AG04449 (cell line): Measurements from ENCODE around the gene MEGF11.

Experiments
- CTCF ChIA-PET: fragments of 350-600 bp; formaldehyde crosslinking; extraction: SDS; loops from one replicate; lab custom pipeline; 2021; ENCODE audit warnings: antibody characterized with exemption; lab: Yijun Ruan, JAX
- POLR2A ChIA-PET: fragments of 400-600, 350-600 bp; formaldehyde crosslinking; extraction: SDS; loops from one replicate; lab custom pipeline; 2020; ENCODE audit warnings: antibody characterized with exemption, inconsistent platforms; lab: Yijun Ruan, JAX
- DNase-seq: peaks from one replicate; pipeline ENCODE4 v3.0.0-alpha.2; 2010; ENCODE audit warnings: low read depth, low spot score
- H3K4me3 ChIP-seq: 2 replicates; pipeline ENCODE4 v1.5.1; 2011; ENCODE audit warnings: low read depth, mild to moderate bottlenecking, control low read depth, low read length
- TF ChIP-seq, protein P1 (sequence below): IDR thresholded peaks from one replicate; pipeline ENCODE4 v1.5.1; 2011; ENCODE audit warnings: mild to moderate bottlenecking, moderate library complexity, low read length, control low read depth, inconsistent platforms; ENCODE audit not compliant: insufficient read depth; ENCODE audit errors: missing control alignments

The MEGF11 gene

DNA sequence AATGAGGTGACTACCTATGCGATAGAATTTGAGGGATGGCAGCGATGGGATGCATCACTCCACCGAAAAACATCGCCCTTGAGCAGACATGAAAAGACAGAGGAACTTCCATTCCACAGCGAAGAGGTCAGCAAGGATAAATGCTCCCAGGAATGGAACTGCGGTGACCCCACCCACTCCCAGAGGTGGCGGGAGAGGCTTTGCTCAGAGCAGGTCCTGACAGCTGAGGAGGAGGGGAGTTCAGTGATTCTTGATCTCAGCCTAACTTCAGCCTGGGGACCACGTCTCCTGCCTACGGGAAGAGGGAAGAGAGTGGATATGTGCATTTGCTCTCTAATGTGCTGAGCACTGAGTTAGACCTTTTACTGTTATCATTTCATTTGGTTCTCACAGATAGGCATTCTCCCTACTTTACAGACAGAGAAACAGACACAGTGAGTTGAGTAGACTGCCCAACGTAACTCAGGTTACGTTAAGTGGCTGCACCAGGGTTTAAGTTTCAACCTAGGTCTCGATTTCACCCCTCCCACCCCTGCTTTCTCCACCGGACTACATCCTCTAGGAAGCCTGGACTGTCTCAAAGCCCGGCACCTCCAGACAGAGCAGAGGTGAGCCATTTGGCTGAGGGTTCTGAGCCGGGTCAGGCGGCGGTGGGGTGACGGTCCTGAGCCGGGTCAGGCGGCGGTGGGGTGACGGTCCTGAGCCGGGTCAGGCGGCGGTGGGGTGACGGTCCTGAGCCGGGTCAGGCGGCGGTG lies 214.3 kb downstream of the MEGF11 start:
- TF ChIP-seq, protein P1, sequence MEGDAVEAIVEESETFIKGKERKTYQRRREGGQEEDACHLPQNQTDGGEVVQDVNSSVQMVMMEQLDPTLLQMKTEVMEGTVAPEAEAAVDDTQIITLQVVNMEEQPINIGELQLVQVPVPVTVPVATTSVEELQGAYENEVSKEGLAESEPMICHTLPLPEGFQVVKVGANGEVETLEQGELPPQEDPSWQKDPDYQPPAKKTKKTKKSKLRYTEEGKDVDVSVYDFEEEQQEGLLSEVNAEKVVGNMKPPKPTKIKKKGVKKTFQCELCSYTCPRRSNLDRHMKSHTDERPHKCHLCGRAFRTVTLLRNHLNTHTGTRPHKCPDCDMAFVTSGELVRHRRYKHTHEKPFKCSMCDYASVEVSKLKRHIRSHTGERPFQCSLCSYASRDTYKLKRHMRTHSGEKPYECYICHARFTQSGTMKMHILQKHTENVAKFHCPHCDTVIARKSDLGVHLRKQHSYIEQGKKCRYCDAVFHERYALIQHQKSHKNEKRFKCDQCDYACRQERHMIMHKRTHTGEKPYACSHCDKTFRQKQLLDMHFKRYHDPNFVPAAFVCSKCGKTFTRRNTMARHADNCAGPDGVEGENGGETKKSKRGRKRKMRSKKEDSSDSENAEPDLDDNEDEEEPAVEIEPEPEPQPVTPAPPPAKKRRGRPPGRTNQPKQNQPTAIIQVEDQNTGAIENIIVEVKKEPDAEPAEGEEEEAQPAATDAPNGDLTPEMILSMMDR, result no peak
- POLR2A ChIA-PET, result no interaction called here
- CTCF ChIA-PET, result no interaction called here
- no peak overlapping the region for H3K4me3 ChIP-seq
- DNase-seq, result no peak

DNA sequence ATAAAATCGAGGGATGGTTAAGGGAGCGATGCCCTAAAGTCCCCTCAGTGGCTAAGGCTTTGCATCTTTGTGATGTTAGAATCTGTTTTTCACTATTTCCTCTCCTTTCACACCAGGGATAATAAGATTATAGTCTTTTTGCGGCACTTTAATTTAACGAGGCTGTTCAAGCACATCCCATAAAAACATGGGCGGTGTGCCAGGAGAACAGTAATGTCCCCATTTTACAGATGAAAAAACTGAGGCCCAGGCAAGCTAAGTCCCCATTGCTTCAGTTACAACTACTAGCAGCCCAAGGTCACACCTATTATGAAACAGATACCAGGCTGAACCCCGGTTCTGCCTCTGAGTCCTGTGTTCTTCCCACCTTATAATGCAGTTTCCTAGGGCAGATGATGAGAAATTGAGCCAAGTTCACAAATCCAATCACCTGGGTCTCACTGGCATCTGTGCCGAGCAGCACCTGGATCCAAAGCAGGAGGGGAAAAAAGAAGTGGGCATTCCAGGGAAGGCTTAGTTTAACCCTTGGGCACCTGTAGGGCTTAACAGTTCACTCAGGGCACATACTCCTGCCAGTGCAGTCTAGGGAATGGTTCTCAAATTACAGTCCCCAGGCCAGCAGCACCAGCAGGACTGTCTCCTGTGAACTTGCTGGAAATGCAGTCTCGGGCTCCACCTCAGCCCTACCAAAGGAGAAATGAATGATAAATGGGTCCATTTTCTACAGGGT lies 215.0 kb downstream of the MEGF11 start:
- CTCF ChIA-PET, result no interaction called here
- TF ChIP-seq, protein P1, result no peak
- DNase-seq, result no peak
- POLR2A ChIA-PET, result no interaction called here
- H3K4me3 ChIP-seq, result no peak overlapping the region

DNA sequence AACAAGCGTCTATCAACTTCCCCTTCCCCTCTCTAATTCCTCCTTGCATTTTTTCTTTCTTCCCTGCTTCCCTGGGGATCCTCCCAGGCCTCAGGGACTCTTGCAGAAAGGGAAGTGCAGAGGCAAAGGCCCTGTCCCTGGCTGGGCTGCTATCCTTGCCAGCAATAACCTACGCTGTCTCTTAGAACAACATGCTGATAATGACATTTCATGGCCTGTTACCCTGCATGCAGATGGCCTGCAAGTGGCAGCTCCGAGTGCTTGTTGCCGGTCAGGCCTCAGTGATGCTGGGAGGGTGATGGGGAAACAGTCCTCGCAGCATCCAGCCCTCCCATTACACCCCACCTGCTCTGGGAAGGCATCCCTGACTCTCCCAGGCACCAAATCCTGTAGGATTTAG lies 216.7 kb downstream of the MEGF11 start:
- ChIA-PET CTCF (no interaction called here), POLR2A (no interaction called here)
- no peak overlapping the region for H3K4me3 ChIP-seq
- DNase-seq, result no peak
- TF ChIP-seq, protein P1, result no peak

DNA sequence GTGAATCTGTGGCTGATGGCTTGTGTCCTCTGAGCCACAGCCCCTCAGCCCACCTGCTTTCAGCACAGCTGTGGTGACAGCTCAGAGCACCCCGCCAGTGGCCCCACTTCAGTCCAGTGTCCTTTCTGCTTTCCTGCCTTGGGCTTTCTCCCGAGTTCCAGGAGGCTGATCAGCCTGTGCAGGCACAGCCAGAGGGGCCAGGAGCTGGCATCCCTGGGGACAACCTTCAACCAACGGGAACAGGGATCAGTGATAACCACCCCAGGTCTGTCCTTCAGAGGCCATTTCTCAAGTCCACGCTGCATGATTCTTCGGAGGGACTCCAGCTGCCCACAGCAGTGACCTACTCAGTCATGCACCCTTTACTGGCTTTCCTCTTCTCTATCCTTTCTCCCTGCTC lies 217.6 kb downstream of the MEGF11 start:
- POLR2A ChIA-PET, result no interaction called here
- TF ChIP-seq, protein P1, result no peak
- CTCF ChIA-PET, result no interaction called here
- no peak for DNase-seq
- H3K4me3 ChIP-seq, result no peak overlapping the region

DNA sequence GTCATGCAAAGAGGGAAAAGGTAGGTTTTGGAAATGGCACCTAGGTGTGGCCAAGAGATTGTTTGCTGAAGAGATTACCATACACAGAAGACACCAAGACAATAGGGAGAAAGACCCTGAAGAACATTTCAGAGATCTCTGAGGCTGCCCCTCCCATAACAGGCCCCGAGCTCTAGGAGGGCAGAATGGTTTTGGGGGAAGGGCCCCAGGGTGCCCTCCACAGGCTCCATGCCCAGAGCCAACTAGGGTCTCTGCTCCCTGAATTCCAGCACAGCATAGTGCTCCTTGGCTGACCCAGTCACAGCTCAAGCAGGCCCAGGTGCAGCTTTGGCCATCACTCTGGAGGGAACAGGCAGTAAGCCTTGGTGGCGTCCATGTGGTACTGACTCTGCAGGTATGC lies 220.4 kb downstream of the MEGF11 start:
- DNase-seq, result no peak
- TF ChIP-seq, protein P1, result no peak
- CTCF ChIA-PET, result no interaction called here
- POLR2A ChIA-PET, result interaction anchor here (0.6 kb wide), 1 partner anchor 10 kb away, joined by 5 read pairs; no protein-coding TSS in a partner anchor
- H3K4me3 ChIP-seq, result no peak overlapping the region

DNA sequence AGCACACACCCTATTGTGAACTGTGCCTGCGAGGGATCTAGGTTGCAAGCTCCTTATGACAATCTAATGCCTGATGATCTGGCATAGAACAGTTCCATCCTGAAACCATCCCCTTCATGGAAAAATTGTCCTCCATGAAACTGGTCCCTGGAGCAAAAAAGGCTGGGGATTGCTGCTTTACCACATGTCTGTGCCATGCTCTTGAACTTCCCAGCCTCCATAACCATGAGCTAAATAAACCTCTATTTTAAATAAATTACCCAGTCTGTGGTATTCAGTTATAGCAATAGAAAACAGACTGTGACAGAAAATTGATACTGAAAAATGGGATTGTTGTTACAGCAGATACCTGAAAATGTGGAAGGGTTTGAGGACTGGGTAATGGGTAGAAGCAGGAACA lies 221.5 kb downstream of the MEGF11 start:
- TF ChIP-seq, protein P1, result no peak
- H3K4me3 ChIP-seq, result no peak overlapping the region
- CTCF ChIA-PET, result interaction anchor here (1.2 kb wide), 1 partner anchor 13 kb away, joined by 5 read pairs; no protein-coding TSS in a partner anchor
- POLR2A ChIA-PET, result no interaction called here
- DNase-seq, result no peak
